ENCODE data around the gene ATP13A3. TPM values are rescaled to one million over a fixed set of nuclear protein-coding genes. Genes with fewer than 3 reads are reported as not detected.

The ATP13A3 gene
- total and polyA plus RNA-seq, 10 of the 15 experiments (the other 5 are each of a cell fraction or from before 2014, with no cell fraction given) = 14.0 to 108 (median 69.5) TPM

DNA sequence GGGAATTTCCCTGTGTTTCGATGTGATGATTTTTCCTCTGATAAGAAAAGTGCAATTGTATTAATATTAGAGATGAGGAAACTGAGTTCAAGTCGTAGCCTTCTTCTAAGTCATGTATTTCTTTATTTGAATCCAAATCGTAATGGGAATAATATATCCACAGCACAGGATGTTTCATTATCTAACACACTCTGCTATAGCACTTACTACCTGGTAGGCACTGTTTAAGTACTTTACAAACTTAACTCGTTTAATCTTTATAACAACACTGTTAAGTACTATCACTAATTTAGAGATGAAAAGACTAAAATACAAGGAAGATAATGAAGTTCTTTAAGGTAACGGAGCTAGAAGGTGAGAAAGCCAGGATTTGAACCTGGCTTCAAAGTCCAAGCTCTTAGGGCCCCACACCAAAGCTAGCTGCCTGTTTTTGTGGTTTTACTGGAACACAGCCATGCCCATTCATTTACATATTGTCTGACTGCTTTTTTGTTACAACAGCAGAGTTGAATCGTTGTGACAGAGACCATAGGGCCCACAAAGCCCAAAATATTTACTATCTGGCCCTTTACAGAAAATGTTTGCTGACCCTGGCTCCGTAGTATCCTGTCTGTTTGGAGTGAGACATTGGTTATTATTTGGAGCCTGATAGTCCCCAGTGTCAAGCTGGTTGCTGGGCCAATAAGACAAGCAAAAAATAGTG lies 9.6 kb upstream of the ATP13A3 start:
- no TSS peak for BruUV-seq (replicated peaks)
- RAD21 ChIA-PET (ENCODE audit: unreplicated experiment) = interaction anchor here (1.0 to 3.1 kb wide), 2 partner anchors 8 to 12 kb away, joined by 3 to 18 read pairs; no protein-coding TSS in a partner anchor

GRCh38 chr3:194494951-194495374 lies 8.2 kb upstream of the ATP13A3 start:
- intact Hi-C loops (cut with micrococcal nuclease; ENCODE audit: unreplicated experiment) = no loop called here

More for the DNA sequence above, 9.6 kb upstream of the ATP13A3 start:
- 7% methylated on average over 7 of the region's 7 CpGs for WGBS (ENCODE audit: insufficient coverage, insufficient replicate concordance, low lambda C conversion rate, missing lambda C conversion rate)
- Histone ChIP-seq H3K4me1 (ENCODE audit: control insufficient read depth, insufficient read depth, low read length) (peaks cover 21% of the 10 kb centered on the region), H3K9ac (ENCODE audit: control insufficient read depth, insufficient read depth, low read length) (no peak overlapping the region), H4K20me1 (ENCODE audit: control insufficient read depth, insufficient read depth) (no peaks in the 10 kb centered on the region), H3K9me3 (replicated peaks; ENCODE audit: control insufficient read depth, insufficient read depth, low read length) (no peaks in the 10 kb centered on the region), H2AFZ (ENCODE audit: control insufficient read depth, low read depth, low read length) (peak overlapping the region; percentile 39), H3K27ac (ENCODE audit: control insufficient read depth, insufficient read depth) (peak overlapping the region; percentile 13; the same call in 1 of the 2 replicates), H3K4me2 (ENCODE audit: control insufficient read depth, insufficient read depth) (0 out of 2 replicates have a peak overlapping the region, but pooled peaks have one; percentile 3), H3K27me3 (replicated peaks in 1 of 2; ENCODE audit: control insufficient read depth in 2 of 2, insufficient read depth in 2 of 2, low read length in 1 of 2) (no peaks in the 10 kb centered on the region), H3K79me2 (ENCODE audit: control insufficient read depth, insufficient read depth, low read length) (no peaks in the 10 kb centered on the region), H3K4me3 (no peak overlapping the region), H3K36me3 (ENCODE audit: control insufficient read depth in 2 of 2, insufficient read depth in 2 of 2, low read length in 1 of 2) (no peaks in the 10 kb centered on the region)
- ChIA-PET POLR2A (interaction anchor here (1.0 to 1.3 kb wide), 3 partner anchors 9 to 19 kb away, joined by 4 to 8 read pairs (median 4); no protein-coding TSS in a partner anchor), CTCF (interaction anchor here (0.6 to 1.3 kb wide), 4 partner anchors 11 to 29 kb away, joined by 3 to 7 read pairs (median 4); no protein-coding TSS in a partner anchor), SMC1A (ENCODE audit: uncharacterized antibody, unreplicated experiment) (interaction anchor here (0.7 to 3.9 kb wide), 9 partner anchors 8 to 51 kb away, joined by 3 to 14 read pairs (median 4); no protein-coding TSS in a partner anchor)
- no peak for DNase-seq (ENCODE audit: low read depth, low spot score)
- no peak for FAIRE-seq
- in situ Hi-C loops (cut with MboI) = no loop called here
- peak; percentile 83 for ATAC-seq
- intact Hi-C loops (cut with micrococcal nuclease; ENCODE audit: unreplicated experiment) = no loop called here
- TF ChIP-seq RUNX3 (IDR thresholded peaks at IDR 0.05; ENCODE audit: low read length) = peak; percentile 56
- no peak for TF ChIP-seq RCOR1 (conservative IDR thresholded peaks at IDR 0.05; ENCODE audit: low read depth, low read length)

More at GRCh38 chr3:194494951-194495374, 8.2 kb upstream of the ATP13A3 start:
- H3K36me3 ChIP-seq (ENCODE audit: control insufficient read depth in 2 of 2, insufficient read depth in 2 of 2, low read length in 1 of 2) = no peaks in the 10 kb centered on the region
- H3K4me1 ChIP-seq (ENCODE audit: control insufficient read depth, insufficient read depth, low read length) = peaks cover 27% of the 10 kb centered on the region
- H3K27ac ChIP-seq (ENCODE audit: control insufficient read depth, insufficient read depth) = no peak overlapping the region
- BruUV-seq (replicated peaks) = no TSS peak
- H4K20me1 ChIP-seq (ENCODE audit: control insufficient read depth, insufficient read depth) = no peaks in the 10 kb centered on the region
- H3K9ac ChIP-seq (ENCODE audit: control insufficient read depth, insufficient read depth, low read length) = no peak overlapping the region
- H3K27me3 ChIP-seq (replicated peaks in 1 of 2; ENCODE audit: control insufficient read depth in 2 of 2, insufficient read depth in 2 of 2, low read length in 1 of 2) = no peaks in the 10 kb centered on the region
- no peak overlapping the region for H3K4me3 ChIP-seq
- H3K79me2 ChIP-seq (ENCODE audit: control insufficient read depth, insufficient read depth, low read length) = no peaks in the 10 kb centered on the region
- no peaks in the 10 kb centered on the region for H3K9me3 ChIP-seq (replicated peaks; ENCODE audit: control insufficient read depth, insufficient read depth, low read length)
- DNase-seq (ENCODE audit: low read depth, low spot score) (no peak), FAIRE-seq (no peak), ATAC-seq (no peak)
- ChIA-PET SMC1A (ENCODE audit: uncharacterized antibody, unreplicated experiment) (no interaction called here), RAD21 (ENCODE audit: unreplicated experiment) (no interaction called here), POLR2A (no interaction called here), CTCF (interaction anchor here (1.8 kb wide), 1 partner anchor 23 kb away, joined by 7 read pairs; no protein-coding TSS in a partner anchor)
- H2AFZ ChIP-seq (ENCODE audit: control insufficient read depth, low read depth, low read length) = no peak overlapping the region
- in situ Hi-C loops (cut with MboI) = no loop called here
- H3K4me2 ChIP-seq (ENCODE audit: control insufficient read depth, insufficient read depth) = no peak overlapping the region
- 86% methylated on average over 5 of the region's 5 CpGs for WGBS (ENCODE audit: insufficient coverage, insufficient replicate concordance, low lambda C conversion rate, missing lambda C conversion rate)
- TF ChIP-seq IRF3 (IDR thresholded peaks at IDR 0.05) = no peak
- TF ChIP-seq NFIC (IDR thresholded peaks at IDR 0.05; ENCODE audit: low read depth, low read length) = no peak
- TF ChIP-seq, protein P1, sequence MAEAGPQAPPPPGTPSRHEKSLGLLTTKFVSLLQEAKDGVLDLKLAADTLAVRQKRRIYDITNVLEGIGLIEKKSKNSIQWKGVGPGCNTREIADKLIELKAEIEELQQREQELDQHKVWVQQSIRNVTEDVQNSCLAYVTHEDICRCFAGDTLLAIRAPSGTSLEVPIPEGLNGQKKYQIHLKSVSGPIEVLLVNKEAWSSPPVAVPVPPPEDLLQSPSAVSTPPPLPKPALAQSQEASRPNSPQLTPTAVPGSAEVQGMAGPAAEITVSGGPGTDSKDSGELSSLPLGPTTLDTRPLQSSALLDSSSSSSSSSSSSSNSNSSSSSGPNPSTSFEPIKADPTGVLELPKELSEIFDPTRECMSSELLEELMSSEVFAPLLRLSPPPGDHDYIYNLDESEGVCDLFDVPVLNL (IDR thresholded peaks at IDR 0.05; ENCODE audit: low read depth, low read length) = no peak
